Ectodermal cell (in vitro differentiated cells): Measurements from ENCODE around the gene P3H1.
"Not testable (repeated sequence)": the region's sequence is repeated elsewhere in the genome, so short reads cannot be mapped to it uniquely, and the experiment has no call there.

ENCODE experiments used
- H3K27ac ChIP-seq: 2 replicates; pipeline ENCODE4 v1.7.0; 2013; ENCODE audit warnings: mild to moderate bottlenecking, low read depth, low read length; ENCODE audit not compliant: insufficient read depth, poor library complexity, severe bottlenecking
- H3K27me3 ChIP-seq: 2 replicates; pipeline ENCODE4 v1.7.0; 2013; ENCODE audit warnings: mild to moderate bottlenecking, low read length; ENCODE audit not compliant: insufficient read depth, control insufficient read depth, poor library complexity, severe bottlenecking
- H3K36me3 ChIP-seq: one replicate; pipeline ENCODE4 v1.7.0; 2013; ENCODE audit warnings: low read length; ENCODE audit not compliant: control insufficient read depth, insufficient read depth
- H3K4me1 ChIP-seq: one replicate; pipeline ENCODE4 v1.7.0; 2013; ENCODE audit warnings: low read length; ENCODE audit not compliant: control insufficient read depth, insufficient read depth
- H3K4me3 ChIP-seq: 2 replicates; pipeline ENCODE4 v1.7.0; 2013; ENCODE audit warnings: low read depth, low read length, control low read depth; ENCODE audit not compliant: insufficient read depth
- H3K9me3 ChIP-seq: 2 replicates; pipeline ENCODE4 v1.7.0; 2013; ENCODE audit warnings: mild to moderate bottlenecking, low read length, moderate library complexity; ENCODE audit not compliant: control insufficient read depth
- WGBS, 2 experiments: methylation state at CpG; one replicate each; pipeline ENCODE4 v1.1.7; 2013; ENCODE audit warnings: missing lambda C conversion rate in 2 of 2; 5-methylcytosine and 5-hydroxymethylcytosine counted together

The P3H1 gene

DNA sequence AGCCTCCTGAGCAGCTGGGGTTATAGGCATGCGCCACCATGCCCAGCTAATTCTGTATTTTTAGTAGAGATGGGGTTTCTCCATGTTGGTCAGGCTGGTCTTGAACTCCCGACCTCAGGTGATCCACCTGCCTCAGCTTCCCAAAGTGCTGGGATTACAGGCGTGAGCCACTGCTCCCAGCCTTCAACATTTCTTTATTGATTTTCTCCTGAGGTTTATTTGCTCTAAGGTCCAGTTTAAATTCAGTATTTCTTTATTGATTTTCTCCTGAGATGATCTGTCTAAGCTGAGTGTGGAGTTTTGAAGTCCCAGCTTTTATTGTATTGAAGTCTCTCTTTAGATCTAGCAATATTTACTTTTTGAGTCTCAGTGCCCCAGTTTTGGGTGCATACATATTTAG is 54.0 kb downstream of the P3H1 start:
- H3K27ac ChIP-seq, H3K27me3 ChIP-seq, H3K9me3 ChIP-seq, H3K36me3 ChIP-seq, H3K4me3 ChIP-seq, H3K4me1 ChIP-seq: not testable (repeated sequence)
- 91 to 98% methylated on average over 2 to 3 of the region's 3 CpGs for WGBS, 2 experiments

DNA sequence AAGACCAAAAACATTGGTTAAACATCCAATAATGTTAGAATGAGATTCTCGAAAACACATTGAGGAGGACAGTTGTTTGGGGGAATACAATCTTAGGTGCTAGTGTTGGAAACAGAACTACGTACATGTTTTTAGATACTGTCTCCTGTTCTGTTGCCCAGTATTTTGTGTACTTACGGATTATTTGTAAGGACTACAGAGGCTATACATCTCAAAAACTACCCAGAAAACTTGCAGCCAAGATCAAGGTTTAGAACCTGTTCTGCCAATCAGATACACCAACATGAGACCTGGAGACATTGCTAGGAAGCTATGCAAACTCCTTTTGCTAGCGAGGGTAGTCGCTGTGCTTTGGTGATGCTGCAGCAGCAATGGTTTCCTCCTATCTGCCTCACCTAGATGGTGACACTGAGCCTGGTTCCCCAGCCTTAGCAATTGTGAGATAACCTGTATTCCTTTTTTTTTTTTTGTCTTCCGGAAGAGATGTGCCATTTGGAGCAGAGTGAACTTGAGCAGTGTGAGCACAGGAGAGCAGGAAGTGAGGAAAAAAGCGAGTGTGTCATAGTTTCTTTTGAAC is 62.9 kb downstream of the P3H1 start:
- Histone ChIP-seq H3K27ac (no peak overlapping the region), H3K36me3 (peaks cover 69% of the 10 kb centered on the region), H3K27me3 (no peaks in the 10 kb centered on the region), H3K4me1 (no peaks in the 10 kb centered on the region), H3K4me3 (no peak overlapping the region), H3K9me3 (no peaks in the 10 kb centered on the region)
- WGBS, 2 experiments, result 94 to 95% methylated on average over 7 of the region's 7 CpGs

- Histone ChIP-seq H3K4me1 (no peaks in the 10 kb centered on the region), H3K27me3 (no peaks in the 10 kb centered on the region), H3K27ac (no peak overlapping the region), H3K36me3 (peaks cover 70% of the 10 kb centered on the region), H3K4me3 (no peak overlapping the region), H3K9me3 (no peaks in the 10 kb centered on the region)
Measured at GRCh38 chr1:42700006-42700405, 66.8 kb downstream of the P3H1 start.

- no peak overlapping the region for H3K27ac ChIP-seq
- peaks cover 69% of the 10 kb centered on the region for H3K36me3 ChIP-seq
- H3K4me1 ChIP-seq, result no peaks in the 10 kb centered on the region
- no peak overlapping the region for H3K4me3 ChIP-seq
- no peaks in the 10 kb centered on the region for H3K27me3 ChIP-seq
- WGBS, 2 experiments, result 96 to 99% methylated on average over 4 of the region's 4 CpGs
- H3K9me3 ChIP-seq, result no peaks in the 10 kb centered on the region
Measured at GRCh38 chr1:42698081-42698813, 68.6 kb downstream of the P3H1 start.
